Transverse colon (tissue), 4 donors: Measurements from ENCODE around the gene CDR2.

Experiments
- POLR2A ChIP-seq: fragments of 450-650 bp; IDR thresholded peaks from one replicate; pipeline ENCODE4 v1.6.1; 2016; ENCODE audit warnings: antibody characterized with exemption, mild to moderate bottlenecking, moderate library complexity
- POLR2AphosphoS5 ChIP-seq, 3 donors: sonication (generic); formaldehyde crosslinking; IDR thresholded peaks; one replicate each; pipeline ENCODE4 v1.6.1; 2016; ENCODE audit warnings: antibody characterized with exemption in 3 of 3
- TF ChIP-seq, protein P1 (sequence below), 5 experiments: fragments of 200-600 bp in 3 of 5; fragments of 450-650 bp in 2 of 5; sonication (generic) in 3 of 5; IDR thresholded peaks; 1 replicate in 2 of 5; 2 replicates in 3 of 5; pipeline ENCODE4 v1.5.1; 2016 to 2017; ENCODE audit warnings: antibody characterized with exemption in 5 of 5, inconsistent platforms in 3 of 5, mild to moderate bottlenecking in 2 of 5, moderate library complexity in 1 of 5

DNA sequence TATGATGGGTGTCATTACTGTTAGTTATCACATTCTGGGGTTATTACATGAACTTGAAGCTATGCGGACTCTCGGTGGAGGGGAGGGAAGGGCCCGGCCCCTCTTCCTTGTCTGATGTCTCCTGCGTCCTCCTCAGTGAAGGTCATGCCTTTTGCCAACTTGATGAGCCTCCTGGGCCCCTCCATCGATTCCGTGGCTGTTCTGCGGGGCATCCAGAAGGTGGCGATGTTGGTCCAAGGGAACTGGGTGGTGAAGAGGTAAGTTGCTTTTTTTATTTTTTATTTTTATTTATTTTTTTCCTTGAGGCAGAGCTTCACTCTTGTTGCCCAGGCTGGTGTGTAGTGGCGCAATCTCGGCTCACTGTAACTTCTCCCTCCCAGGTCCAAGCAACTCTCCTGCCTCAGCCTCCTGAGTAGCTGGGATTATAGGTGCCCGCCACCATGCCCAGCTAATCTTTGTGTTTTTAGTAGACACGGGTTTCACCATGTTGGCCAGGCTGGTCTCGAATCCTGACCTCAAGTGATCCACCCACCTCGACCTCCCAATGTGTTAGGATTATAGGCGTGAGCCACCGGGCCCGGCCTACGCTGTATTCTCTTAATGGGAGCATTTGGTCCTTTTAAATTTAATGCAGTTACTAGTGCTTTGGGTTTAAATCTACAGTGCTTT lies 55.6 kb downstream of the CDR2 start:
- TF ChIP-seq, protein P1, sequence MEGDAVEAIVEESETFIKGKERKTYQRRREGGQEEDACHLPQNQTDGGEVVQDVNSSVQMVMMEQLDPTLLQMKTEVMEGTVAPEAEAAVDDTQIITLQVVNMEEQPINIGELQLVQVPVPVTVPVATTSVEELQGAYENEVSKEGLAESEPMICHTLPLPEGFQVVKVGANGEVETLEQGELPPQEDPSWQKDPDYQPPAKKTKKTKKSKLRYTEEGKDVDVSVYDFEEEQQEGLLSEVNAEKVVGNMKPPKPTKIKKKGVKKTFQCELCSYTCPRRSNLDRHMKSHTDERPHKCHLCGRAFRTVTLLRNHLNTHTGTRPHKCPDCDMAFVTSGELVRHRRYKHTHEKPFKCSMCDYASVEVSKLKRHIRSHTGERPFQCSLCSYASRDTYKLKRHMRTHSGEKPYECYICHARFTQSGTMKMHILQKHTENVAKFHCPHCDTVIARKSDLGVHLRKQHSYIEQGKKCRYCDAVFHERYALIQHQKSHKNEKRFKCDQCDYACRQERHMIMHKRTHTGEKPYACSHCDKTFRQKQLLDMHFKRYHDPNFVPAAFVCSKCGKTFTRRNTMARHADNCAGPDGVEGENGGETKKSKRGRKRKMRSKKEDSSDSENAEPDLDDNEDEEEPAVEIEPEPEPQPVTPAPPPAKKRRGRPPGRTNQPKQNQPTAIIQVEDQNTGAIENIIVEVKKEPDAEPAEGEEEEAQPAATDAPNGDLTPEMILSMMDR (IDR thresholded peaks at IDR 0.05): peak; percentile 54 to 64 (median 59)
- TF ChIP-seq POLR2AphosphoS5 (IDR thresholded peaks at IDR 0.05) (no peak), POLR2A (no peak)
